AG09319 (cell line): ENCODE results near the gene BUB1B.
"Not testable (repeated sequence)": the region's sequence is repeated elsewhere in the genome, so short reads cannot be mapped to it uniquely, and the experiment has no call there.

ENCODE experiments used
- DNase-seq: peaks from one replicate; pipeline ENCODE4 v3.0.0-alpha.2; 2010; ENCODE audit warnings: low read depth; ENCODE audit errors: extremely low read depth
- CTCF ChIP-seq: IDR thresholded peaks from 2 replicates; pipeline ENCODE4 v1.5.1; 2011; ENCODE audit warnings: low read depth, mild to moderate bottlenecking, inconsistent platforms, low read length, moderate library complexity

BUB1B gene

GRCh38 chr15:40155270-40155910, 5.5 kb upstream of the BUB1B start:
- no peak for DNase-seq
- no peak for TF ChIP-seq CTCF

- no peak for DNase-seq
- no peak for TF ChIP-seq CTCF
These were observed 3.0 kb upstream of the BUB1B start for GRCh38 chr15:40157778-40158447.

DNA sequence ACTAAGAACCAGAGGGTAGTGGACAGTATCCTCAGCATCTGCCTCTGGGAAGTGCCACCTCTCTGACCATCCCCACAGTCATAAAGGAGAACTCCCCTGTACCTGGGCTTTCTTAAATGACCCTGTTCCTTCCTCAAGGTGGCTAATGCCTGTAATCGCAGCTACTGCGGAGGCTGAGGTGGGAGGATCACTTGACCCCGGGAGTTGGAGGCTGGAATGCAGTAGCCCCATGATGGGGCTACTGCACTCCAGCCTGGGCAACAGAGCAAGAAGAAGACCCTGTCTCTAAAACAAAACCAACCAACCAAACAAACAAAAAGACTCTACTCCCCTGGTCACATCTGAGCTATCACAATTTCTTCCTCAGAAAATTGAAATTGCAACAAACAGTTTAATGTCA, 848 bp upstream of the BUB1B start:
- DNase-seq: no peak
- TF ChIP-seq CTCF: no peak

DNA sequence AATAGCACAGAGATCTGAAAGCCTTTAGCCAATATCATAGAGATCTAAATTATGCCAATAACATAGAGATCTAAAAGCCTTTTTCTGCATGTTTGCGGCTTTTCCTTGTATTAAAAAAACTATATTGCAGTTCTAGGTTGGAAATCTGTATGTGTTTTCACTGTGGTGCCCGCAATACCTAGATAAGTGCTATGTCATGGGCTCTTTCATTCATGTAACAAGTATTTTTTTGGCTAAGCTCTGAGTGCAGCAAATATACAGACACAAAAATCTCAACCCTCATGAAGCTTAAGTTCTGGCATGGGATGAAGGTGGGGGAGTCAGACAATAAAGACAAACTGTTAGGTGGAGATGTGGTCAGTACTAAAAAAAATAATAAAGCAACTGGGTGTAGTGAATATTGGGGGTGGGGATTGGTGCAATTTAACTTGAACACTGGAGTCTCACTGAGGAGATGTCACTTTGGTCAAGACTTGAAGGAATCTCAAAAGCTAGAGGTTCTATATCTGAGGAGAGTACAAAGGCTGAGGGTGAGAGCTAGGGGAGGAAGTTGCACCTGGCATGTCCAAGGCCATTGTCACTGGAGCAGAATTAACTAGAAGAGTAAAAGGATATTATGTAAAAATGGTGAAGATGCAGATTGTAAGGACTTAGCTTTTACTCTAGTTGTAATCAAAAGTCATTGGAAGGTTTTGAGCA, 973 bp downstream of the BUB1B start:
- TF ChIP-seq CTCF: no peak
- no peak for DNase-seq

GRCh38 chr15:40162552-40162951, 1.7 kb downstream of the BUB1B start:
- DNase-seq: no peak
- TF ChIP-seq CTCF: no peak

DNA sequence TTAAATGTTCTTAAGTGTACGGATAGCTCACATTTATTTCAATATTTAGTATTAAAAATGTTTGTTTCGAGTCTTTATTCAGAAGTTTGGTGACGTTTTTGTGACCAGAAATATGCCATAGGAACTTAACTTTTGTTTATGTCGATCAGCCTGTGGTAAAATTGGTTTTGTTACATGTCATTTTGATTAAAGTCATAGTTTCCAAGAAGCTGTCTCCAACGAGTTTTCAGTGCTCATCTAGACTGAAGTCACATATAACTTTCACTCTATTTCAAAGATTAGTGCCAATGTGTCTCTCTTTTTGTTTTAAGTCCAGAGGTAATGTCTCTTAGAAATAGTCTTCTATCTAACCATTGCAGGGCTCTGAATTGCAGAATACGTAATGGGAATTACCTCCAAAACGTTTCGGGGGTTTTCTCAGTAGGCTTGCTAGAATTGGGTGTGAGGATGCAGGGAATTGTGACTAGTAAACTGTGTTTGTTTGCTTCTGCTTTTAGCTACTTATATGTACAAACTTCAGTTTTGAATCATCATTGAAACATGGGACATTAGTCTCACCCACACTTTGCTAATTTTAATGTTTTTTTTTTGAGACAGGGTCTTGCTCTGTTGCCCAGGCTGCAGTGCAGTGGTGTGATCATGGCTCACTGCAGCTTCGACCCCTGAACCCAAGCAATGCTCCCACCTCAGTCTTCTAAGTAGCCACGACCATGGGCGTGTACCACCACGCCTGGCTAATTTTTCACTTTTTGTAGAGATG, 3.0 kb downstream of the BUB1B start:
- DNase-seq: no peak
- no peak for TF ChIP-seq CTCF

- DNase-seq: not testable (repeated sequence)
These were observed 6.5 kb downstream of the BUB1B start for GRCh38 chr15:40167374-40167773.
